Transverse colon (tissue), 4 donors: Measurements from ENCODE around the gene SURF6. TPM values are rescaled to one million over a fixed set of nuclear protein-coding genes. Genes with fewer than 3 reads are reported as not detected.

Source experiments
- DNase-seq: peaks from one replicate; pipeline ENCODE4 v3.0.0-alpha.2; 2019
- H3K27ac ChIP-seq, 4 donors: fragments of 200-600 bp; sonication (generic); 2 replicates each; pipeline ENCODE4 v1.5.1; 2016 to 2018; ENCODE audit warnings: inconsistent platforms in 4 of 4
- H3K27me3 ChIP-seq: fragments of 200-600 bp; sonication (generic); 2 replicates; pipeline ENCODE4 v1.5.1; 2017; ENCODE audit warnings: inconsistent platforms
- H3K36me3 ChIP-seq, 4 donors: fragments of 200-600 bp; sonication (generic); 2 replicates each; pipeline ENCODE4 v1.5.1; 2017 to 2019; ENCODE audit warnings: inconsistent platforms in 4 of 4
- H3K4me1 ChIP-seq, 4 donors: fragments of 200-600 bp; sonication (generic); 2 replicates each; pipeline ENCODE4 v1.5.1; 2017 to 2020; ENCODE audit warnings: inconsistent platforms in 4 of 4
- H3K4me3 ChIP-seq, 4 donors: fragments of 200-600 bp; sonication (generic); 1 replicate in 1 of 4; 2 replicates in 3 of 4; pipeline versions ENCODE4 v1.5.1 to v1.6.1; 2017 to 2019; ENCODE audit warnings: inconsistent platforms in 4 of 4
- H3K9me3 ChIP-seq, 2 donors: fragments of 200-600 bp; sonication (generic); 2 replicates each; pipeline ENCODE4 v1.5.1; 2017 to 2019; ENCODE audit warnings: inconsistent platforms in 2 of 2
- EP300 ChIP-seq: sonication (generic); formaldehyde crosslinking; IDR thresholded peaks from one replicate; pipeline ENCODE4 v1.6.1; 2017; ENCODE audit warnings: antibody characterized with exemption, low read depth
- POLR2A ChIP-seq: fragments of 450-650 bp; IDR thresholded peaks from one replicate; pipeline ENCODE4 v1.6.1; 2016; ENCODE audit warnings: antibody characterized with exemption, mild to moderate bottlenecking, moderate library complexity
- POLR2AphosphoS5 ChIP-seq, 3 donors: sonication (generic); formaldehyde crosslinking; IDR thresholded peaks; one replicate each; pipeline ENCODE4 v1.6.1; 2016; ENCODE audit warnings: antibody characterized with exemption in 3 of 3
- WGBS, 2 donors: methylation state at CpG; one replicate each; pipeline ENCODE4 v1.1.5; 2018; ENCODE audit warnings: low coverage in 1 of 2; 5-methylcytosine and 5-hydroxymethylcytosine counted together
- in situ Hi-C, 4 donors: fragments of 200-750 bp; cut with MboI; loops; one replicate each; pipeline versions ENCODE4 v1.15.0 to v1.15.1; 2017; ENCODE audit warnings: low sequenced_read_pairs in 3 of 4, low pct_ligation_motif_present in 1 of 4, low pct_unique_long_range_greater_than_20kb in 1 of 4
- intact Hi-C: fragments of 100-400 bp; cut with DNase I; formaldehyde crosslinking; loops from one replicate; pipeline ENCODE4 v1.15.1; 2023; ENCODE audit warnings: low total_unique reads
- total RNA-seq, 4 donors: library from RNA; depleted of rRNA; stranded (reverse); fragments of >200 nt; gene quantifications; one replicate each; pipeline ENCODE4 v1.1.0, GENCODE V29; 2016
- TF ChIP-seq, protein P1 (sequence below), 5 experiments: fragments of 200-600 bp in 3 of 5; fragments of 450-650 bp in 2 of 5; sonication (generic) in 3 of 5; IDR thresholded peaks; 1 replicate in 2 of 5; 2 replicates in 3 of 5; pipeline ENCODE4 v1.5.1; 2016 to 2017; ENCODE audit warnings: antibody characterized with exemption in 5 of 5, inconsistent platforms in 3 of 5, mild to moderate bottlenecking in 2 of 5, moderate library complexity in 1 of 5

The SURF6 gene
- total RNA-seq, 4 donors from 2014 or later = 18.1 to 61.3 (median 22.5) TPM

DNA sequence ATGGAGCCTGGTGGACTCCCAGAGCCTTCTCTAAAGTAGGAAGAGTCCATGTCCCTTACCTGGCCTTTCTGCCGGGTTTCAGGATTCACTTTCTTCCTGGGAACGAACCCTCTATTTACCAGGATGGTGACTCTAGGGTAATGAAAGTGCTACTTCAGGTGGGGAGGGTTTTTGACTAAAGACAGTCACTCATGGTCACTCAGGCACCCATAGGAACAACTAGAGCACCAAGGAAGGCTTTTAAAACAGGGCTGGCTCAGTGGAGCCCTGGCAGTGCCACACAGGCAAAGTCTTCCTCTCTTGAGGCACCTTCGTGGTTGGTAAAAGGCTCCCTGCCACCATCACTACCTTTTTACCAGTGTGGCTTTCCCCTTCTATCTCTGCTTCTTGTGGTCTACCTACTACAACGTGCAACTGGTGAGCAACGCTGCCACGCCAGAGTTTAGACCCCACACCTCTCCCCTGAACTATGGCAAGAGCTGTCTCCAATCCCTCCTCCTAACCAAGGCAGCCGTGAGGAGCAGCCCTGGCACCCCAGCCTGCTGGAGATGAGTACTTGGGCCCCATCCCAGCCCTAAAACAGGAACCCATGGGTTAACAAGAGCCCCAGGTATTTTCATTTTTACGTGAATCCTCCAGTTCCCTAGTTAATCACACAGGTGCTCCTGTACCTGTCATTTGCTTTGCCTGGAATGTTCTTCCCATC, 16.8 kb upstream of the SURF6 start:
- no peak for TF ChIP-seq POLR2AphosphoS5 (IDR thresholded peaks at IDR 0.05)
- no peak for DNase-seq
- WGBS, 2 donors = 64 to 69% methylated on average over 6 to 8 of the region's 8 CpGs
- H3K4me3 ChIP-seq = no peak overlapping the region
- no peak overlapping the region for H3K27ac ChIP-seq
- no peaks in the 10 kb centered on the region for H3K9me3 ChIP-seq
- peaks cover 0 to 29% (median 11%) of the 10 kb centered on the region in 4 donors for H3K36me3 ChIP-seq
- no peaks in the 10 kb centered on the region for H3K27me3 ChIP-seq
- intact Hi-C loops (no loop called here), in situ Hi-C loops (no loop called here)
- H3K4me1 ChIP-seq = peaks cover 21 to 41% (median 32%) of the 10 kb centered on the region in 4 donors

GRCh38 chr9:133351908-133352634, 16.1 kb upstream of the SURF6 start:
- H3K27ac ChIP-seq = no peak overlapping the region
- intact Hi-C loops (no loop called here), in situ Hi-C loops (no loop called here)
- no peak for DNase-seq
- H3K36me3 ChIP-seq = peaks cover 0 to 29% (median 11%) of the 10 kb centered on the region in 4 donors
- H3K9me3 ChIP-seq = no peaks in the 10 kb centered on the region
- 81% methylated on average over 14 of the region's 14 CpGs; no CpG with 5 or more reads in 1 of the 2 donors for WGBS, 2 donors
- no peak for TF ChIP-seq POLR2AphosphoS5 (IDR thresholded peaks at IDR 0.05)
- TF ChIP-seq, protein P1, sequence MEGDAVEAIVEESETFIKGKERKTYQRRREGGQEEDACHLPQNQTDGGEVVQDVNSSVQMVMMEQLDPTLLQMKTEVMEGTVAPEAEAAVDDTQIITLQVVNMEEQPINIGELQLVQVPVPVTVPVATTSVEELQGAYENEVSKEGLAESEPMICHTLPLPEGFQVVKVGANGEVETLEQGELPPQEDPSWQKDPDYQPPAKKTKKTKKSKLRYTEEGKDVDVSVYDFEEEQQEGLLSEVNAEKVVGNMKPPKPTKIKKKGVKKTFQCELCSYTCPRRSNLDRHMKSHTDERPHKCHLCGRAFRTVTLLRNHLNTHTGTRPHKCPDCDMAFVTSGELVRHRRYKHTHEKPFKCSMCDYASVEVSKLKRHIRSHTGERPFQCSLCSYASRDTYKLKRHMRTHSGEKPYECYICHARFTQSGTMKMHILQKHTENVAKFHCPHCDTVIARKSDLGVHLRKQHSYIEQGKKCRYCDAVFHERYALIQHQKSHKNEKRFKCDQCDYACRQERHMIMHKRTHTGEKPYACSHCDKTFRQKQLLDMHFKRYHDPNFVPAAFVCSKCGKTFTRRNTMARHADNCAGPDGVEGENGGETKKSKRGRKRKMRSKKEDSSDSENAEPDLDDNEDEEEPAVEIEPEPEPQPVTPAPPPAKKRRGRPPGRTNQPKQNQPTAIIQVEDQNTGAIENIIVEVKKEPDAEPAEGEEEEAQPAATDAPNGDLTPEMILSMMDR (IDR thresholded peaks at IDR 0.05) = peak in 4 of 5 experiments; percentile 25 to 44 (median 33)
- peaks cover 16 to 38% (median 26%) of the 10 kb centered on the region in 4 donors for H3K4me1 ChIP-seq
- no peak overlapping the region for H3K4me3 ChIP-seq
- no peaks in the 10 kb centered on the region for H3K27me3 ChIP-seq

- WGBS, 2 donors = 60 to 97% methylated on average over 1 to 3 of the region's 3 CpGs
- Histone ChIP-seq H3K9me3 (no peaks in the 10 kb centered on the region), H3K4me3 (no peak overlapping the region), H3K4me1 (peaks cover 18 to 40% (median 28%) of the 10 kb centered on the region in 4 donors), H3K36me3 (peaks cover 0 to 29% (median 11%) of the 10 kb centered on the region in 4 donors), H3K27me3 (no peaks in the 10 kb centered on the region), H3K27ac (no peak overlapping the region)
- in situ Hi-C loops = no loop called here
- no peak for DNase-seq
- no peak for TF ChIP-seq EP300
- TF ChIP-seq, protein P1 (IDR thresholded peaks at IDR 0.05) = no peak
- no peak for TF ChIP-seq POLR2AphosphoS5 (IDR thresholded peaks at IDR 0.05)
- TF ChIP-seq POLR2A = no peak
- intact Hi-C loops = no loop called here
Measured at GRCh38 chr9:133351526-133351907, 15.5 kb upstream of the SURF6 start.

DNA sequence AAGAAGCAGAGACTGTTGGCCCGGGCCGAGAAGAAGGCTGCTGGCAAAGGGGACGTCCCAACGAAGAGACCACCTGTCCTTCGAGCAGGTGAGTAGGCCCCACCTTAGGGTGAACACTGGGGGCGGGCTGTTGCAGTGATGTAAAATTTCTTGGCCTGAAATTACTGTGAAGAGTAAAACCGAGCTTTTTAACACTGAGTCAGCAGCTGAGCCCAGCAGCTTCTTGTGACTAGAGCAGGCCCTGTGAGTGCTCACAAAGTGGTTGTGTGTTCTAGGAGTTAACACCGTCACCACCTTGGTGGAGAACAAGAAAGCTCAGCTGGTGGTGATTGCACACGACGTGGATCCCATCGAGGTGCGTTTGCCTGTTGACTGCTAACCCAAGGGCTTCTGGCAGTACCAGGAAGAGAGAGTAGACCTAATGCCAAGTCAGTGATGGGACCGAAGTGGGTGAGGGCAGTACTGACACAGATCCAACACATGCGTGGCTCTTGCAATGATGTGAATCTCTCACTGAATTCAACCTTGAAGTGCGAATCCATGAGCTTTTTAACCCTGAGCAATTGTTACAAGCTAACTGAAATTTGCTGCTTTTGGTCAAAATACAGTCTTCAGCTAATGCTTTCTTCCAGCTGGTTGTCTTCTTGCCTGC, 14.1 kb upstream of the SURF6 start:
- Histone ChIP-seq H3K4me1 (peaks cover 18 to 37% (median 26%) of the 10 kb centered on the region in 4 donors), H3K27me3 (no peaks in the 10 kb centered on the region), H3K4me3 (no peak overlapping the region), H3K27ac (no peak overlapping the region), H3K9me3 (no peaks in the 10 kb centered on the region), H3K36me3 (peaks cover 0 to 29% (median 11%) of the 10 kb centered on the region in 4 donors)
- in situ Hi-C loops = loop anchor here in 1 of 4 donors (25.0 kb wide), 1 partner anchor 313 kb away; the partner anchor contains the start of gene GTF3C5
- intact Hi-C loops = no loop called here
- WGBS, 2 donors = 76 to 80% methylated on average over 2 to 15 of the region's 15 CpGs
- DNase-seq = no peak
- TF ChIP-seq POLR2A (no peak), POLR2AphosphoS5 (IDR thresholded peaks at IDR 0.05) (no peak), EP300 (no peak)
- TF ChIP-seq, protein P1 (IDR thresholded peaks at IDR 0.05) = no peak
